GM13977 (cell line): ENCODE data around the gene FAAP100.
"Not testable (repeated sequence)": the region's sequence is repeated elsewhere in the genome, so short reads cannot be mapped to it uniquely, and the experiment has no call there.

Experiments used
- DNase-seq: peaks from one replicate; pipeline ENCODE4 v3.0.0; 2012; ENCODE audit warnings: low spot score
- CTCF ChIP-seq: IDR thresholded peaks from 2 replicates; pipeline ENCODE4 v1.5.1; 2012; ENCODE audit warnings: mild to moderate bottlenecking, control low read depth; ENCODE audit not compliant: insufficient read depth; ENCODE audit errors: extremely low read depth, missing control alignments
- in situ Hi-C: fragments of 300-500 bp; cut with MboI; formaldehyde crosslinking; loops from one replicate; pipeline ENCODE4 v1.12.0; 2022; ENCODE audit warnings: low sequenced_read_pairs, low pct_unique_long_range_greater_than_20kb, mixed read lengths, inconsistent platforms; ENCODE audit not compliant: unreplicated experiment

Gene FAAP100

DNA sequence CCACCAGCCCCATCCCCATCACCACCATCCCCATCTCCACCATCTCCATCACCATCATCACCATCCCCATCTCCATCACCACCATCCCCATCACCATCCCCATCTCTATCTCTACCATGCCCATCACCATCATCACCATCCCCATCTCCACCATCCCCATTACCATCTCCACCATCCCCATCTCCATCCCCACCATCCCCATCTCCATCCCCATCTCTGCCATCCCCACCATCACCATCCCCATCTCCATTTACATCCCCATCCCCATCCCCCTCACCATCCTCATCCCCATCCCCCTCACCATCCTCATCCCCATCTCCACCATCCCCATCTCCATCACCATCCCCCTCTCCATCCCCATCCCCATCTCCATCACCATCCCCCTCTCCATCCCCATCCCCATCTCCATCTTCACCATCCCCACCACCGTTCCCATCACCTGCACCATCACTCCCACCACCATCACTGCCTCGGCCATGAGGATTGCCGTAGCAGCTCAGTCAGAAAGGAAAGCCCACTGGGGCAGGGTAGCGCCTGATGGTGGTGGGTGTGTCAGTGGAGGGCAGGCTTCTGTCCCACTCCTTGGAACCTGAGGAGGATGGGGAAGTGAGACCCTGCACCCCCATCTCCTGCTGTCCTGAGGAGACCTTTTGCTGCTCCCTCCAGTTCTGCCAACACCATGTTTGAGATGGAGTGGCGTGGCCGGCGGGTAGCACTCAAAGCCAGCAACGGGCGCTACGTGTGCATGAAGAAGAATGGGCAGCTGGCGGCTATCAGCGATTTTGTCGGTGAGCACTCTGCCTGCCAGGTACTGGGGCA lies 16.5 kb downstream of the FAAP100 start:
- in situ Hi-C loops = no loop called here
- DNase-seq = no peak
- no peak for TF ChIP-seq CTCF

GRCh38 chr17:81535007-81535328 lies 17.2 kb downstream of the FAAP100 start:
- DNase-seq = no peak
- no peak for TF ChIP-seq CTCF
- in situ Hi-C loops = no loop called here

DNA sequence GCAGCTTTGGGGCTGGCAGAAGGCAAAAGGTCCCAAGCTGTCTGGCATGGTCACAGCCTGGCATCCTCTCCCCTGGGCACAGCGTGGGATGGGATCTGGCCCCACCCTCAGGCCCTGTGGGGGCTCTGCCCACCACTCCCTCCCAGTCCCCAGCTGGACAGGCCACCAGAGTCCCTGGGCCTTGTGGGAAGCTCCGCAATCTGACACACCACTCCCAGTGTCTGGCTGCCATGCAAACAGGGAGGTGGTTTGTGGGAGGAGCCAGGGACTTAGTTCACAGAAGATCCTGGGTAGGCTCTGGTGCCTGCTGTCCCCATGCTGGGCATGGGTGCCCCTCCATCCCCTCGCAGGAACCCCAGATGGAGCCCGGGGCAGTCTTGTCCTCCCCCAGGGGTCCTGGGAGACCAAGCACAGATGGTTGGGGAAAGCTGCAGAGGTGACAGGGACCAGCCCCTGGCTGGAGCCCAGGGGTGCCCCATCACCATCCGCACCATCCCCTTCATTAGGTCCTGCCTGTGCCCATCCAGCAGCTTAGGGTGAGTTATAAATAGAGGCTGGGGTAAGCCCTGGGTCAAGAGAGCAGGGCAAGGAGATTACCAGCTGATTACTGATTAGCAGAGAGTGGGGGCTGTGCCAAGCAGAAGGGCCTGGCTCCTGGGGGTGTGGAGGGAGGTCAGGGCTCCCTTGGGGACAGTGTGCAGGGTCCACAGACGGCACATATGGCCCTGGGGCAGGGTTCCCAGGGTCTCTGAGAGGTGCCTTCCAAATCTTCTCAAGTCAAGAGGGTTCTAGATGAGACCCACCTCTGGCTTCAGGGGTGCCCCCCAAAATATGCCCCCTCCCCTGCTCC lies 17.8 kb downstream of the FAAP100 start:
- DNase-seq = no peak
- TF ChIP-seq CTCF = no peak
- in situ Hi-C loops = no loop called here

DNA sequence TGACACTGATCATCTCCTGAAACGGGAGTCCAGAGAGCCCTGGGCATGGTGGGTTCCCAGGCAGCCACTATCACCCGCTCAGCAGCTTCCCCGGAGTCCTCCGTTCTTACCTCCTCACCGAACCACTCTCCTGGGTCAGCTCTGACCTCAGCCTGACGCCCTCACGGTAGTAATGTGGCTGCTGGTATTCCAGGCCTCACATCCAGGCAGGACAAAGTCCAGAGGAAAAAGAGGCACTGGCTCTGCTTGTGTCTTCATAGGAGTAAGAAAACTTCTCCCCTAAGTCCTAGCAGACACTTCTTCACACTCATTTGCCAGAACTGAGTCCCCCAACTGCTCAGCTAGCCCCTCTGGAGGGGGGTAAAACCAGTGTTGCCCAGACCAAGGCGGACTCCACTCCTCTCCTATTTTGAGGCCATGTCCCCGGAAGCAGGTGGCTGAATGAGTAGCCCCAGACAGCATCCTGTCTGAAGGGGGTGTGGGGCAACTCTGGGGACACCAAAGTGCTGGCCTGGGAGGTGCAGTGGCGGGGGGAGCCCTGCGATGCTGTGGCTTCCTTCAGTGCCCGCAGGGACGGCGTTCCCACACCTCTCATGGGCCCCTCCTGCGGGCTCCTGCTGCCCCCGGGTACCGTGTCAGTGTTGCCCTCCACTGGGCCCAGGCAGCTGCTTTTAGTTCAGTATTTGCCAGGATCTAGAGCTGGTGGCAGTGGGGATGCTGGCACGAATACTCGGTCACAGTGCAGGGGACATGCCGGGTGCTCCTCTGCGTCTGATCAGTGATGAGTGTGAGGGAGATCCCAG lies 18.6 kb downstream of the FAAP100 start:
- DNase-seq = no peak
- no peak for TF ChIP-seq CTCF
- in situ Hi-C loops = no loop called here

GRCh38 chr17:81532490-81533287 lies 19.5 kb downstream of the FAAP100 start:
- no peak for TF ChIP-seq CTCF
- no peak for DNase-seq
- in situ Hi-C loops = no loop called here

- in situ Hi-C loops = not testable (repeated sequence)
These were observed 20.2 kb downstream of the FAAP100 start for GRCh38 chr17:81531998-81532404.

DNA sequence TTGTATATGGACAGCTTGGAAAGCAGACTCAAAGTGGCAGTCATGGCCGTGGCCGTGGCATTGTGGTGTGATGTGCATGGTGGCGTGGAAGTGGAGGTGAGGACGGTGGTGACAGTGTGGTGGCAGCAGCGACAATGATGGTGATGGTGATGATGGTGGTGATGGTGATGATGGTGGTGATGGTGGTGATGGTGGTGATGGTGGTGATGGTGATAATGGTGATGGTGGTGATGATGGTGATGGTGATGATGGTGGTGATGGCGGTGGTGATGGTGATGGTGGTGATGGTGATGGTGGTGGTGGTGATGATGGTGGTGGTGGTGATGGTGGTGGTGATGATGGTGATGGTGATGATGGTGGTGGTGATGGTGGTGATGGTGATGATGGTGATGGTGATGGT lies 21.1 kb downstream of the FAAP100 start:
- in situ Hi-C loops, DNase-seq: not testable (repeated sequence)

More at GRCh38 chr17:81531998-81532404, 20.2 kb downstream of the FAAP100 start:
- DNase-seq = not testable (repeated sequence)
